ENCODE results near the gene OSCP1.

OSCP1 gene

GRCh38 chr1:36400825-36401601 is 49.2 kb downstream of the OSCP1 start:
- no peak for DNase-seq

GRCh38 chr1:36400514-36400824 is 49.8 kb downstream of the OSCP1 start:
- no peak for DNase-seq

GRCh38 chr1:36398370-36398977 is 51.8 kb downstream of the OSCP1 start:
- no peak for DNase-seq

GRCh38 chr1:36397378-36398230 is 52.6 kb downstream of the OSCP1 start, which contains the start of gene LSM10:
Gene LSM10 (minus strand): TSS chr1:36397908. CDS start chr1:36394129, 3,779 bp downstream.
- peak; percentile 70 for DNase-seq

GRCh38 chr1:36397083-36397377 is 53.2 kb downstream of the OSCP1 start:
- no peak for DNase-seq

- DNase-seq, result no peak
Observed at GRCh38 chr1:36396359-36396758, 53.9 kb downstream of the OSCP1 start.

GRCh38 chr1:36393686-36394085 is 56.6 kb downstream of the OSCP1 start:
- no peak for DNase-seq

- DNase-seq, result no peak
Observed at GRCh38 chr1:36392836-36393235, 57.4 kb downstream of the OSCP1 start.

- DNase-seq, result no peak
Observed at GRCh38 chr1:36391271-36391670, 59.0 kb downstream of the OSCP1 start.

GRCh38 chr1:36390411-36390810 is 59.8 kb downstream of the OSCP1 start:
- no peak for DNase-seq

GRCh38 chr1:36389999-36390398 is 60.3 kb downstream of the OSCP1 start:
- DNase-seq, result no peak

GRCh38 chr1:36389261-36389660 is 61.0 kb downstream of the OSCP1 start:
- DNase-seq, result no peak

- no peak for DNase-seq
Observed at GRCh38 chr1:36387141-36387949, 62.9 kb downstream of the OSCP1 start.

- peak; percentile 37 for DNase-seq
Observed at GRCh38 chr1:36386265-36387140, 63.7 kb downstream of the OSCP1 start.

- DNase-seq, result peak; percentile 89
Observed at GRCh38 chr1:36385410-36386264, 64.6 kb downstream of the OSCP1 start, which contains the start of gene STK40. Gene STK40 (minus strand): TSS chr1:36385924. CDS start chr1:36361332, 24,592 bp downstream.

GRCh38 chr1:36384542-36385409 is 65.5 kb downstream of the OSCP1 start:
- DNase-seq, result peak; percentile 31

GRCh38 chr1:36383240-36383639 is 67.0 kb downstream of the OSCP1 start:
- no peak for DNase-seq

GRCh38 chr1:36382669-36383068 is 67.6 kb downstream of the OSCP1 start:
- DNase-seq, result no peak

- DNase-seq, result no peak
Observed at GRCh38 chr1:36382231-36382630, 68.0 kb downstream of the OSCP1 start.

- DNase-seq, result no peak
Observed at GRCh38 chr1:36381405-36381804, 68.8 kb downstream of the OSCP1 start.

Data from NCI-H748 treated with DMSO at 0.1 percent for 48 hours (cell line).